HL-60/S4 (cell line): ENCODE measurements around the gene SMURF2.

Experiments
- in situ Hi-C: fragments of 300-500 bp; cut with MboI; formaldehyde crosslinking; loops from 2 replicates; pipeline ENCODE4 v1.14.3; 2022; ENCODE audit warnings: low sequenced_read_pairs

Gene SMURF2

GRCh38 chr17:64547319-64547718 lies 114.8 kb downstream of the SMURF2 start:
- in situ Hi-C loops = no loop called here

GRCh38 chr17:64546716-64547115 lies 115.4 kb downstream of the SMURF2 start:
- in situ Hi-C loops = no loop called here

GRCh38 chr17:64544742-64545141 lies 117.4 kb downstream of the SMURF2 start:
- in situ Hi-C loops = no loop called here

- in situ Hi-C loops = no loop called here
Observed at GRCh38 chr17:64540118-64540776, 121.9 kb downstream of the SMURF2 start.

GRCh38 chr17:64538508-64539130 lies 123.5 kb downstream of the SMURF2 start:
- in situ Hi-C loops = no loop called here

- in situ Hi-C loops = no loop called here
Observed at GRCh38 chr17:64537488-64537887, 124.6 kb downstream of the SMURF2 start.

- in situ Hi-C loops = no loop called here
Observed at GRCh38 chr17:64536913-64537312, 125.2 kb downstream of the SMURF2 start.

GRCh38 chr17:64535357-64535756 lies 126.8 kb downstream of the SMURF2 start:
- in situ Hi-C loops = no loop called here

GRCh38 chr17:64534187-64534586 lies 127.9 kb downstream of the SMURF2 start:
- in situ Hi-C loops = no loop called here

- in situ Hi-C loops = no loop called here
Observed at GRCh38 chr17:64533784-64534183, 128.3 kb downstream of the SMURF2 start.

- in situ Hi-C loops = no loop called here
Observed at GRCh38 chr17:64532409-64532808, 129.7 kb downstream of the SMURF2 start.

- in situ Hi-C loops = no loop called here
Observed at GRCh38 chr17:64531955-64532371, 130.1 kb downstream of the SMURF2 start.

- in situ Hi-C loops = no loop called here
Observed at GRCh38 chr17:64529221-64529620, 132.9 kb downstream of the SMURF2 start.

- in situ Hi-C loops = no loop called here
Observed at GRCh38 chr17:64527914-64528313, 134.2 kb downstream of the SMURF2 start.

GRCh38 chr17:64520359-64520758 lies 141.7 kb downstream of the SMURF2 start:
- in situ Hi-C loops = no loop called here

- in situ Hi-C loops = no loop called here
Observed at GRCh38 chr17:64519601-64520000, 142.5 kb downstream of the SMURF2 start.

- in situ Hi-C loops = no loop called here
Observed at GRCh38 chr17:64515829-64516228, 146.3 kb downstream of the SMURF2 start.

- in situ Hi-C loops = no loop called here
Observed at GRCh38 chr17:64515419-64515818, 146.7 kb downstream of the SMURF2 start.

- in situ Hi-C loops = no loop called here
Observed at GRCh38 chr17:64509179-64509578, 152.9 kb downstream of the SMURF2 start.

GRCh38 chr17:64508683-64509082 lies 153.4 kb downstream of the SMURF2 start:
- in situ Hi-C loops = no loop called here

- in situ Hi-C loops = no loop called here
Observed at GRCh38 chr17:64507413-64507782, 154.7 kb downstream of the SMURF2 start.

GRCh38 chr17:64506576-64507412 lies 155.3 kb downstream of the SMURF2 start, which contains the start of gene CEP95:
CEP95 (plus strand) TSS chr17:64506977; CDS start chr17:64507098, 121 bp downstream.
- in situ Hi-C loops = no loop called here
